GM19351 (cell line): Measurements from ENCODE around the gene LIPT2.

Experiments
- ATAC-seq: cut with Tn5 transposase; IDR thresholded peaks from one replicate; pipeline ENCODE4 v1.9.1; 2021; ENCODE audit warnings: mild to moderate bottlenecking, moderate library complexity; ENCODE audit not compliant: unreplicated experiment

Gene LIPT2

GRCh38 chr11:74466916-74467885 is 26.3 kb downstream of the LIPT2 start, which contains the start of gene KCNE3:
KCNE3 (minus strand) TSS chr11:74467549; CDS start chr11:74457563, 9,986 bp downstream.
- no peak for ATAC-seq

DNA sequence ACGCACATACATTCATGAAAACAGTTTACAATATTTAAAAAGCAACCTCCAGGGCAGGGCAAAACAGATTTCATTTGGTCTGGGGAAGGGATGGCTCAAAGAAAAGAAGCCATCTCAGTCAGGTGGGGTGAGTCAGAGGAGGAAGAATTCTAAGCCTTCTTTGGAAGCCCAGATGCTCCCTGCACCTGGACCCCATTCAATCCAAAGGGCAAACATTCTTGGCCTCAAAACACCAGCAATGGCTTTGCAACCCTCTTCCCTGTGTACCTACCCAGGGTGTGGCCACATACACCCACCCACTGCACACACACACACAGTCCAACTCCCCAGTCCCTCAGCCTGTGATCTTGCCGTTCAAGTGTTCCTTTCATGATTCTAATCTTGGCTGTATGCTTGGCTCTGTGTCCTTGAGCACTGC is 28.2 kb downstream of the LIPT2 start:
- no peak for ATAC-seq

DNA sequence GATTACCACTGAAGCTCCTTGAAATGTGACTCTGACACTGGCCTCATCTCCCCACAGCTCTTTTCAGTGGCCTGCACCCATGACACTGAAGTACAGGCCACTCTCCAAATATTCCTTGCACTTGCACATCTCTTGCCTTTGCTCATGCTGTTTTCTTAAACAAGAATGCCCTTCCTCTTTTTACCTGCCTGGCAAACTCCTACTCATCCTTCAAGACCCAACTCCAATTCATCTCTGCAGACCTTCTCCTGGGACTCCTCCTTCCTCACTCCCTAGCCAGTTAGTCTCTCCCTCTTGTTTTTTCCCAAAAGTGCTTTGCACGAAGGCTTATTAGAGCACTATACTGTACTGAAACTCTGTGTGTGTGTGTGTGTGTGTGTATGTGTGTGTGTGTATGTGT is 28.8 kb downstream of the LIPT2 start:
- ATAC-seq, result no peak

GRCh38 chr11:74463216-74463615 is 30.3 kb downstream of the LIPT2 start:
- ATAC-seq, result no peak

- ATAC-seq, result no peak
Observed at GRCh38 chr11:74462631-74463030, 30.9 kb downstream of the LIPT2 start.

DNA sequence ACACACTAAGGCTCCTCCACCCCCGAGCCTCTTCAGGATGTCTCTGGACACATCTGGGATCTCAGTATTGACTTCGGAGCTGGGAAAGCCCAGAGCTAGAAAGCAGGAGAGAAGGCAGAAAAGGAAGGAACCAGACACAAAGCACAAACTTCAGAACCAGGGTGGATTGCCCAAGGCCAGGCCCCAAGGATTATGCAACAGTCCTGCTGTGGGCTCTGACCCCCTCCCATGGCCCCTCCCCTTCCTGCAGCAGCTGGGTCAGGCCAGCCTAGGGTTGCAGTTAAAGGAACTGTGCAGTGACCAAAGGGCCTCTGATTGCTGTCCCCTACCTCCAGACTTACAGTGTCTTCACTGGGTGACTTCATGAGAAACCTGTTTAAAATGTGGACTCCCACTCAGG is 31.5 kb downstream of the LIPT2 start:
- no peak for ATAC-seq

DNA sequence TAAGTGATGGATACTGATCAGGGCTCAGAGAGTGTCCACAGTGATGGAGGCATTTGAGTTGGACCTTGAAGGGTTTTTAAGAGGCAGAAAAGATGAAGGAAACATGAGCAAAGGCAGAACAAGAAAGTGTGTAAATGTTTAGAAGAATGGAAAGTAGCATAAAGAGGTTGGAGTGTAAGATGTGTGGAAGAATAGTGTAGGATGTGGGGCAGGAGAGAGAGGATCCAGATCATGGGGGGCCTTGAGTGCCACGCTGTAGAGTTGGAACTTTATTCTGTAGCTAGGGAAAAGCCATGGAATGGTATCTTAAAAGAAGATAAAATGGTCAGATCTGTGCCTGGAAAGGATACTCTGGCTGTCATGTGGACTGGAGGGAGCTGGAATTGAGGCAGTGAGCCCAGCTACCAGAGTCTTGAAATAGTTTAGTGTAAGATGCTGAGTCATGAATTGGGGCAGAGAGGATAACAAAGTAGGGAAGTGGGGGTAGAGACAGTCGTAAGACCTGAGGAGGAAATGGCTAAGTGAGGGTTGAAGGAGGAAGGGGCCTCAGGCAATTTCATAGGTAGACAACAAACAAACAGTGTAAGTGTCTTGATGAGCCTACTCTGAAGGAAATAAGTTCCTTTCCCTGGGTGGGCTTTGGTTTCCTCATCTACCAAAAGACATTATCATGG is 32.9 kb downstream of the LIPT2 start:
- ATAC-seq, result no peak

GRCh38 chr11:74460065-74460464 is 33.5 kb downstream of the LIPT2 start:
- no peak for ATAC-seq

GRCh38 chr11:74459584-74459983 is 33.9 kb downstream of the LIPT2 start:
- ATAC-seq, result no peak

GRCh38 chr11:74457356-74457755 is 36.2 kb downstream of the LIPT2 start:
- no peak for ATAC-seq

DNA sequence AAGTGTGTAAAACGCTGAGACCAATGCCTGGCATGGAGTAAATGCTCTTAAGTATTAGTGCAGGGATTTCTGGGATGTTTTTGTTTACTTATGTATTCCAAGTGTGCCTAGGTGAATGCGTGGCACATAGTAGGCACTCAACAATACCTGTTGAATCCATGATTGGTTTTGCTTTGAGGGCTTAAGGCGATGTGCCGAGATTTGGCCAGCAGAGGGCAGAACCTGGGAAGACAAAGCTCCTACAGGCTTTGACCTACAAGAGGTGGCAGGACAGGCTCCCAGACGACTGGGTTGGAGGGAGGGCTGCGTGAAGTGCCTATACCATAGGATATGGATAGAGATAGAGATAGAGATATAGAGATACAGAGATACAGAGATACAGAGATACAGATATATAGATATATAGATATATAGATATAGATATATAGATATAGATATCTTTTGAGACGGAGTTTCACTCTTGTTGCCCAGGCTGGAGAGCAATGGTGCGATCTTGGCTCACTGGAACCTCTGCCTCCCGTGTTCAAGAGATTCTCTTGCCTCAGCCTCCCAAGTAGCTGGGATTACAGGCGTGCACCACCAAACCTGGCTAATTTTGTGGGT is 40.0 kb downstream of the LIPT2 start:
- no peak for ATAC-seq

- no peak for ATAC-seq
Observed at GRCh38 chr11:74452366-74452765, 41.2 kb downstream of the LIPT2 start.

GRCh38 chr11:74450318-74450717 is 43.2 kb downstream of the LIPT2 start:
- ATAC-seq, result no peak

DNA sequence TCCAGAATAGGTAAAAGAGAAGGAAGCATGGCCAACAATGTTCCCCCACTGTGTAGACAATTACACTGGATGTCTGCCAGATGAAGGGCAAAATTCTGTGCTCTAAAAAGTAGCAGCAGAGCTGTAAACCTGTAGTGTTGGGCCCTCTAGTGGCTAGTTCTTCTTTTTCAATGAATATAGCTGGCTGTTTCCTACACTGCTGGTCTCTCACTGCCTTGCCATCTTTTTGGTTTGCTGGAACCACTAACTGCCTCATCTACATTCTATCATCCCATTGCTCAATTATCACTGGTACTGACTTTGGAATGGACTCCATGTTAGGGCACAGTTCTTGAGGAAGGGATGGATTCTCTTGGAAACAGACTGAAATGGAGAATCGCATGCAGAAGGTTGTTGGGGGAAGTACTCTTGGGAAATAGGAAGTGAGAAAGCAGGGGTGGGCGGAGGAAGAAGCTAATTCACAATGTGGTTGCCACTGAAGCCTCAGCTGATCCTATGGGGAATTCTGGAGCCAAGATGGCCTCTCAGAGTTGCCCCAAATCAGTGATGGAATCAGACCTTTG is 44.1 kb downstream of the LIPT2 start:
- no peak for ATAC-seq

DNA sequence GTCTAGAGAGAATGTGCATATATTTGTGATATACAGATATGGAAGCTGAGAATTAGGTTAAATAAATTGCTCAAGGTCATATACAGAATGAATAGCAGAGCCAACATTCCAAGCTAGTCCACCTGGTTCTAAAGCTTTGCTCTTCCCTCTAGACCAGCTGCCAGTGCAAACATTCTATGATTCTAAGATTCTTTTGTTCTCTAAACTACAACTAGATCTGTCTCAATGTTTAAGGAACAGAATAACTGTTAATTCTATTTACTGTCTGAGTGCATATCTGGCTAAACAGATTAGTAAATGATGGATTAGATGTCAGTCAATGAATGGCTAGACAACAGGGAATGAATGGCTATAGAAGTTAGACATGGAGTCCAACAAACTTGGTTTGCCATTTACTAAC is 45.8 kb downstream of the LIPT2 start:
- no peak for ATAC-seq

DNA sequence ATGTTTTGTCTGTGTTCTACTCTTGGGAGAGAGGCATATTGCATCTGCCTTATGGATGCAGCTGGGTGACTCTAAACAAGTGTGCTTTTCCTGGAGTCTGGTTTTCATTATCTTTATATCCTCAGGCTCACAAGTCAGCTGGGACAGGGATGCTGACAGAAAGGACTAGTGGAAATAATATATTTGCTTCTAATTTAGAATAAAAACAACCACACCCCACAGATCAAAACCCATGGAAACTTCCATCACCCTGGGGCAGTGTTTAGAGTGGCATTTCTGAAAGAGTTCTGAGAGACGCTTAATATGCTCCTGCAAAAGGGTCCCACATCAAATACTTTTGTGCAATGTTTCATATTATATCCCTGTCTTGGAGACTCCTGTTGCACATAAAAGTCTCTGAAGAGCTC is 47.0 kb downstream of the LIPT2 start:
- no peak for ATAC-seq

- no peak for ATAC-seq
Observed at GRCh38 chr11:74444173-74444826, 49.2 kb downstream of the LIPT2 start.

- no peak for ATAC-seq
Observed at GRCh38 chr11:74443071-74443864, 50.3 kb downstream of the LIPT2 start.

DNA sequence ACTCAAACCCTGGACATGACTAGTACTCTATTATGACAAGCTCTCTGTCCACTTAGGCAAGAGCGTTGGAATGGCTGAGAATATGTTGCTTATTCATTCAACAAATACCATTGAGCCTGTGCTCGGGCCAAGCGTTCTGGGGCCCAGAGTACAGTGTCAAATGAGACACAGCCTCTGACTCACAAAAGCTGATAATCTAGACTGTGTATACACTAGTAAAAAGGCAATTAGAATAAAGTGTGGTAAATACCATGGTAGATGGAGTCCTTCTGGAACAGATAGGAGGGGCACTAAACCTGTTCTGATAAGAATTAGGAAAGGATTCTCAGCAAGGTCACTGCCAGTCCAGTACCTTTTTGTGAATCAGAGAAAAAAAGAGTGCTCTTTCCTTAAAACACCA is 50.9 kb downstream of the LIPT2 start:
- no peak for ATAC-seq
